ENCODE measurements around the gene SPACA7. TPM values are rescaled to one million over a fixed set of nuclear protein-coding genes. Genes with fewer than 3 reads are reported as not detected.

SPACA7 gene
- total RNA-seq, 1 experiment from 2014 or later = not detected

GRCh38 chr13:112332727-112333126 lies 43.4 kb upstream of the SPACA7 start:
- CTCF ChIA-PET = no interaction called here
- H3K4me1 ChIP-seq (ENCODE audit: control insufficient read depth in 1 of 2, insufficient read depth in 2 of 2, low read length in 2 of 2) = peaks cover 0 to 9% of the 10 kb centered on the region in 2 experiments; a peak in 2 of 4 replicates
- H3K27me3 ChIP-seq (ENCODE audit: insufficient read depth, low read length) = peaks cover 5% of the 10 kb centered on the region; the same call in 1 of the 2 replicates
- no peak for ATAC-seq
- POLR2A ChIA-PET = no interaction called here
- no peak overlapping the region for H3K4me3 ChIP-seq (replicated peaks in 1 of 2; ENCODE audit: low read depth in 1 of 2, low read length in 2 of 2)
- H3K9me3 ChIP-seq (ENCODE audit: control insufficient read depth in 1 of 2, insufficient read depth in 1 of 2, low read depth in 1 of 2, low read length in 2 of 2) = no peaks in the 10 kb centered on the region
- H2AFZ ChIP-seq (ENCODE audit: low read depth, low read length, poor library complexity, severe bottlenecking) = no peak overlapping the region
- intact Hi-C loops (cut with micrococcal nuclease) = no loop called here
- BruUV-seq (replicated peaks) = no TSS peak
- no peak for DNase-seq (ENCODE audit: low read depth, low spot score)
- H3K9ac ChIP-seq (ENCODE audit: low read length) = no peak overlapping the region
- no peaks in the 10 kb centered on the region for H3K79me2 ChIP-seq (ENCODE audit: insufficient read depth, low read length)
- no peaks in the 10 kb centered on the region for H3K9me2 ChIP-seq (ENCODE audit: insufficient read depth)
- RAD21 ChIA-PET (ENCODE audit: low non-redundant PET in 1 of 2, low total read pairs in 2 of 2, uncharacterized antibody in 2 of 2, unreplicated experiment in 2 of 2) = no interaction called here
- no peaks in the 10 kb centered on the region for H4K20me1 ChIP-seq (ENCODE audit: insufficient read depth)
- H3K36me3 ChIP-seq (ENCODE audit: control insufficient read depth in 1 of 2, insufficient read depth in 2 of 2, low read length in 2 of 2) = no peaks in the 10 kb centered on the region
- no peak overlapping the region for H3K4me2 ChIP-seq (ENCODE audit: low read length)
- TF ChIP-seq MAX (IDR thresholded peaks at IDR 0.05) = no peak
- TF ChIP-seq EZH2phosphoT487 (IDR thresholded peaks at IDR 0.05; ENCODE audit: borderline replicate concordance) = no peak
- no peak for TF ChIP-seq JUND (IDR thresholded peaks at IDR 0.05)
- no peak for TF ChIP-seq SIN3A (IDR thresholded peaks at IDR 0.05; ENCODE audit: low read depth)
- TF ChIP-seq POLR2A (IDR thresholded peaks at IDR 0.05; ENCODE audit: borderline replicate concordance, extremely low read depth, insufficient read depth, insufficient read length) = no peak
- TF ChIP-seq POLR2AphosphoS5 (IDR thresholded peaks at IDR 0.05; ENCODE audit: low read depth, low read length) = no peak
- no peak for TF ChIP-seq ZNF274 (IDR thresholded peaks at IDR 0.05; ENCODE audit: low read depth, low read length)
- TF ChIP-seq TCF7L2 (IDR thresholded peaks at IDR 0.05; ENCODE audit: borderline replicate concordance, extremely low read depth, insufficient read depth, insufficient read length) = no peak
- TF ChIP-seq REST (IDR thresholded peaks at IDR 0.05; ENCODE audit: low read depth) = no peak
- TF ChIP-seq ATF3 (IDR thresholded peaks at IDR 0.05) = no peak
- TF ChIP-seq CTCF (IDR thresholded peaks at IDR 0.05 in 2 of 3, conservative IDR thresholded peaks at IDR 0.05 in 1 of 3; ENCODE audit: borderline replicate concordance in 1 of 3, insufficient read depth in 1 of 3, low read depth in 2 of 3, low read length in 2 of 3) = no peak
- TF ChIP-seq ZBTB33 (IDR thresholded peaks at IDR 0.05; ENCODE audit: extremely low read depth, insufficient replicate concordance, low read length) = no peak
- no peak for TF ChIP-seq SRF (IDR thresholded peaks at IDR 0.05; ENCODE audit: low read depth)
- no peak for TF ChIP-seq RAD21 (IDR thresholded peaks at IDR 0.05; ENCODE audit: low read depth)
- no peak for TF ChIP-seq YY1 (IDR thresholded peaks at IDR 0.05; ENCODE audit: extremely low read depth, insufficient replicate concordance, low read depth, low read length)
- no peak for TF ChIP-seq EGR1 (IDR thresholded peaks at IDR 0.05; ENCODE audit: low read depth)
- no peak for TF ChIP-seq CBX3 (IDR thresholded peaks at IDR 0.05; ENCODE audit: low read depth)
- TF ChIP-seq CEBPB (IDR thresholded peaks at IDR 0.05; ENCODE audit: low read depth) = no peak
- H3K27ac ChIP-seq (ENCODE audit: low read depth, low read length) = no peak overlapping the region

All from HCT116 (cell line).